Measurements from ENCODE around the gene TIMP1.

DNA sequence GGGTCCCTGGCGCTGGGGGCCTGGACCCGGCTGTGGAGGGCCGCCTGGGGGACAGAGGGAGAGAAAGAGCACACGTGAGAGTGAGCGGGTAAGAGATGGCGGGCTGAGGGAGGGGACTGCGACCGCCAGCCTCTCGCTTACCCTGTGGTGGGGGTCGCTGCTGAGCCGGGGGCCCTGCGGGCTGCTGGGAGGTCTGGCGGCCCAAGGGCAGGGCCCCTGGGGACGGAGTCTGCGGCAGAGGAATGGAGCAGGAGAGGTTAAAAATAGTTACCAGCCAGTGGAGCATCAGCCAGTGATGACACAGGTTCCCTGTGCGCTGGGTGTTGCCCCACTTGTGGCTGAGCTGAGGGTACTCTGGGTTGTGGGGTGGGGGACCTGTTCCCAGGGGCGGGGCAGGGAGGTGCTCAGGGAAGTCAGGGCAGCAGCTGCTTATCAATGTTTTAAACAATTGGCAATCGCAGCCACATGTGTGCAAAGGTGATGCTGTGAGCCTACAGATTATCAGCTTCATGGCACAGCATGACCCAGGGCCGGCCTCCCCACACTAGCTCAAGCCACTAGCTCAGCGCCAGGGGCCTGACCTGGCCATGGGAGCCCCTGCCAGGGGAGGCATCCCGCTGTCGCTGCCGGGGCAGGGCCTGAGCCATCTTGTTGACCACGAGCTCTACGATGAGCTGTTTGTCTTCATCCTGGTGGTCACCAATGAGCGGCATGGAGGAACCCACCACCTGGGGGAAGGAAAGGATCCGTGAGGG lies 7.5 kb upstream of the TIMP1 start:
- TF ChIP-seq, protein P1, sequence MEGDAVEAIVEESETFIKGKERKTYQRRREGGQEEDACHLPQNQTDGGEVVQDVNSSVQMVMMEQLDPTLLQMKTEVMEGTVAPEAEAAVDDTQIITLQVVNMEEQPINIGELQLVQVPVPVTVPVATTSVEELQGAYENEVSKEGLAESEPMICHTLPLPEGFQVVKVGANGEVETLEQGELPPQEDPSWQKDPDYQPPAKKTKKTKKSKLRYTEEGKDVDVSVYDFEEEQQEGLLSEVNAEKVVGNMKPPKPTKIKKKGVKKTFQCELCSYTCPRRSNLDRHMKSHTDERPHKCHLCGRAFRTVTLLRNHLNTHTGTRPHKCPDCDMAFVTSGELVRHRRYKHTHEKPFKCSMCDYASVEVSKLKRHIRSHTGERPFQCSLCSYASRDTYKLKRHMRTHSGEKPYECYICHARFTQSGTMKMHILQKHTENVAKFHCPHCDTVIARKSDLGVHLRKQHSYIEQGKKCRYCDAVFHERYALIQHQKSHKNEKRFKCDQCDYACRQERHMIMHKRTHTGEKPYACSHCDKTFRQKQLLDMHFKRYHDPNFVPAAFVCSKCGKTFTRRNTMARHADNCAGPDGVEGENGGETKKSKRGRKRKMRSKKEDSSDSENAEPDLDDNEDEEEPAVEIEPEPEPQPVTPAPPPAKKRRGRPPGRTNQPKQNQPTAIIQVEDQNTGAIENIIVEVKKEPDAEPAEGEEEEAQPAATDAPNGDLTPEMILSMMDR (IDR thresholded peaks at IDR 0.05), result no peak
- no peak for TF ChIP-seq POLR2A (IDR thresholded peaks at IDR 0.05)

Measured in testis (tissue), 2 donors.